Ovary (tissue), 3 donors: ENCODE data around the gene CCDC17.

Experiments
- CTCF ChIP-seq, 3 donors: fragments of 450-650 bp in 2 of 3; fragments of 200-600 bp in 1 of 3; IDR thresholded peaks; one replicate each; pipeline versions ENCODE4 v1.5.1 to v1.8.0; 2016 to 2022; ENCODE audit warnings: antibody characterized with exemption in 3 of 3, mild to moderate bottlenecking in 1 of 3
- POLR2A ChIP-seq: fragments of 450-650 bp; IDR thresholded peaks from one replicate; pipeline ENCODE4 v1.6.1; 2017; ENCODE audit warnings: antibody characterized with exemption, mild to moderate bottlenecking, moderate library complexity
- donor health status: DM: no; HTN: no; CAD: no.

- TF ChIP-seq CTCF (IDR thresholded peaks at IDR 0.05) = no peak
- TF ChIP-seq POLR2A = no peak
Observed at GRCh38 chr1:45643978-45644377, 20.1 kb upstream of the CCDC17 start.
